Stomach (tissue), 4 donors: ENCODE results near the gene CTDP1.

Source experiments
- CTCF ChIP-seq, 7 experiments: fragments of 450-650 bp in 4 of 7; fragments of 200-600 bp in 3 of 7; sonication (generic) in 3 of 7; IDR thresholded peaks; one replicate each; pipeline ENCODE4 v1.5.1; 2016 to 2019; ENCODE audit warnings: antibody characterized with exemption in 7 of 7, control low read depth in 2 of 7, mild to moderate bottlenecking in 1 of 7
- EP300 ChIP-seq: sonication (generic); formaldehyde crosslinking; IDR thresholded peaks from one replicate; pipeline ENCODE4 v1.6.1; 2017; ENCODE audit warnings: antibody characterized with exemption
- POLR2A ChIP-seq, 4 donors: fragments of 450-650 bp; IDR thresholded peaks; one replicate each; pipeline ENCODE4 v1.6.1; 2016; ENCODE audit warnings: antibody characterized with exemption in 4 of 4, control low read depth in 2 of 4, mild to moderate bottlenecking in 1 of 4, moderate library complexity in 1 of 4

- no peak for TF ChIP-seq CTCF (IDR thresholded peaks at IDR 0.05)
- TF ChIP-seq EP300, result no peak
- TF ChIP-seq POLR2A (IDR thresholded peaks at IDR 0.05), result no peak
These were observed 18.4 kb downstream of the CTDP1 start for GRCh38 chr18:79697976-79698375.
